ENCODE measurements around the gene HEPN1. TPM values are rescaled to one million over a fixed set of nuclear protein-coding genes. Genes with fewer than 3 reads are reported as not detected.
A peak's percentile ranks its signal among the peaks of the same experiment; 100 is the strongest.

HEPN1 gene
- polyA plus RNA-seq, 1 donor from 2014 or later: not detected

DNA sequence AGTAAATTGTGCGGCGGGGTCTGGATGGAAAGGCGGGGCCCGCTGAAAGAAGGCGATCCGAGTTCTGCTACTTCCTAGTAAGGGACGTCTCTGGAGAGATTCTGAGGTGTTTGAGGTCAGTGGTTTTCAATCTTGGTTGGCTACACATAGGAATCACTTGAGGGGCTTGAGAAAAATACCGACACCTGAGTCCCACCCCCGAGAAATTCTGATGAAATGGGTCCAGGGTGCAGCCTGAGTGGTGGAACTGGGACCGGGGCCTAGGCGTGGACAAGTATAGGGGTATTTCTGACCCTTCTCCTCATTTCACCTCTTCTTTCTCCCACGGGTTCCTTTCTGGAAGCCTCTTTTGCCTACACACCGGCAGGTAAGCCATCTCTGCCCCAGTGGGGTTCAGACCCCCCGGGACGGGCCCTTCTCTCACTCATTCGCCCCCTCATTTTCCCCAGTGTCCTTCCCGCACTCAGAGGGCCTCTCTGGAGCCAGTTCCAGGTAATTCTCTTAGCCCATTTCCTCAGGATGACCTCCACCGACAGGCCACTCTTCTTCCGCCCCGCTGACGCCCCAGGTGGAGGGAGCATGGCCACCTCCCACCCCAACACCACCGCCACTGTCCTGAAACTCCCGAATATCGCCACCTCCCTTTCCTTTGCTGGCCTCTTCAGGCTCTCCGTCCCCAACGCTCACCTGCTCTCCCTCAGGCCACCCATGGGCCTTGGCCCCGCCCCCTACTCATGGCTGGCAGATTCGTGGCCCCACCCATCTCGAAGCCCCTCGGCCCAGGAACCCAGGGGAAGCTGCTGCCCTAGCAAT, 42.0 kb upstream of the HEPN1 start:
- H3K27ac ChIP-seq (ENCODE audit: low read length): peak overlapping the region; percentile 81
- peak overlapping the region; percentile 85 for H3K9ac ChIP-seq (ENCODE audit: low read length)
- peak overlapping the region; percentile 81 for H3K4me3 ChIP-seq (ENCODE audit: low read length)
- no peaks in the 10 kb centered on the region for H3K9me2 ChIP-seq (ENCODE audit: insufficient read depth, low read length)
- no peaks in the 10 kb centered on the region for H3K9me3 ChIP-seq (ENCODE audit: low read length)
- no peaks in the 10 kb centered on the region for H3K79me2 ChIP-seq (replicated peaks; ENCODE audit: insufficient read depth, low read length)
- H3F3A ChIP-seq (ENCODE audit: insufficient read depth, low read length, poor library complexity, severe bottlenecking): no peaks in the 10 kb centered on the region
- no peak for TF ChIP-seq EP300 (conservative IDR thresholded peaks at IDR 0.05; ENCODE audit: poor library complexity, severe bottlenecking)
- peaks cover 12% of the 10 kb centered on the region for H3K27me3 ChIP-seq (ENCODE audit: insufficient read depth, low read depth, low read length)
- peak overlapping the region; percentile 83 for H2AFZ ChIP-seq (ENCODE audit: low read depth, low read length)
- no peaks in the 10 kb centered on the region for H3K36me3 ChIP-seq (ENCODE audit: insufficient read depth, low read length)
- H4K20me1 ChIP-seq (ENCODE audit: insufficient read depth): no peaks in the 10 kb centered on the region
- H3K4me2 ChIP-seq (ENCODE audit: low read length): no peak overlapping the region

DNA sequence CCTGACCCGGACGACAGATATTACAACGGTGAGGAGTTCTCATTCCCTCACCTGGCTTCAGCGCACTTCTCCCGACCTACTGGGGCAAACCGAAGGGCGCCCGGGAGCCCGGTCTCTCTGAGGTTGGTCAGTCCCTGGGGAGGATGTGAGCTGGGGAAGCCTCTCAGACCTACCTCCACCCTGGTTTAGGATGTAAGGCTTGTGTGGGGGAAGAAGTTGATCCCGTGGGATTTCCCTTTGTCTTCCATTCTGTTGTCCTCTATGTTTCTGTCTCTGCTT, 41.5 kb upstream of the HEPN1 start:
- Histone ChIP-seq H3K4me2 (ENCODE audit: low read length) (no peak overlapping the region), H2AFZ (ENCODE audit: low read depth, low read length) (no peak overlapping the region), H3K4me3 (ENCODE audit: low read length) (no peak overlapping the region), H3K9ac (ENCODE audit: low read length) (no peak overlapping the region), H3K27ac (ENCODE audit: low read length) (no peak overlapping the region), H3K79me2 (replicated peaks; ENCODE audit: insufficient read depth, low read length) (no peaks in the 10 kb centered on the region), H3F3A (ENCODE audit: insufficient read depth, low read length, poor library complexity, severe bottlenecking) (no peaks in the 10 kb centered on the region), H3K36me3 (ENCODE audit: insufficient read depth, low read length) (no peaks in the 10 kb centered on the region), H3K27me3 (ENCODE audit: insufficient read depth, low read depth, low read length) (peaks cover 7% of the 10 kb centered on the region), H3K9me3 (ENCODE audit: low read length) (no peaks in the 10 kb centered on the region), H4K20me1 (ENCODE audit: insufficient read depth) (no peaks in the 10 kb centered on the region), H3K9me2 (ENCODE audit: insufficient read depth, low read length) (no peaks in the 10 kb centered on the region)
- no peak for TF ChIP-seq SMC3 (conservative IDR thresholded peaks at IDR 0.05; ENCODE audit: poor library complexity)

GRCh38 chr11:124877910-124878758, 40.9 kb upstream of the HEPN1 start:
- no peak for TF ChIP-seq SMC3 (conservative IDR thresholded peaks at IDR 0.05; ENCODE audit: poor library complexity)
- TF ChIP-seq RAD21 (conservative IDR thresholded peaks at IDR 0.05): no peak
- no peak for TF ChIP-seq TAF1 (IDR thresholded peaks at IDR 0.05; ENCODE audit: low read depth)
- TF ChIP-seq EP300 (conservative IDR thresholded peaks at IDR 0.05; ENCODE audit: poor library complexity, severe bottlenecking): no peak
- TF ChIP-seq EZH2 (IDR thresholded peaks at IDR 0.05; ENCODE audit: borderline replicate concordance, insufficient read depth, low read length, poor library complexity, severe bottlenecking): no peak
- no peak for TF ChIP-seq MXI1 (conservative IDR thresholded peaks at IDR 0.05; ENCODE audit: poor library complexity, severe bottlenecking)
- TF ChIP-seq POLR2AphosphoS5 (IDR thresholded peaks at IDR 0.05): no peak
- TF ChIP-seq, protein P1, sequence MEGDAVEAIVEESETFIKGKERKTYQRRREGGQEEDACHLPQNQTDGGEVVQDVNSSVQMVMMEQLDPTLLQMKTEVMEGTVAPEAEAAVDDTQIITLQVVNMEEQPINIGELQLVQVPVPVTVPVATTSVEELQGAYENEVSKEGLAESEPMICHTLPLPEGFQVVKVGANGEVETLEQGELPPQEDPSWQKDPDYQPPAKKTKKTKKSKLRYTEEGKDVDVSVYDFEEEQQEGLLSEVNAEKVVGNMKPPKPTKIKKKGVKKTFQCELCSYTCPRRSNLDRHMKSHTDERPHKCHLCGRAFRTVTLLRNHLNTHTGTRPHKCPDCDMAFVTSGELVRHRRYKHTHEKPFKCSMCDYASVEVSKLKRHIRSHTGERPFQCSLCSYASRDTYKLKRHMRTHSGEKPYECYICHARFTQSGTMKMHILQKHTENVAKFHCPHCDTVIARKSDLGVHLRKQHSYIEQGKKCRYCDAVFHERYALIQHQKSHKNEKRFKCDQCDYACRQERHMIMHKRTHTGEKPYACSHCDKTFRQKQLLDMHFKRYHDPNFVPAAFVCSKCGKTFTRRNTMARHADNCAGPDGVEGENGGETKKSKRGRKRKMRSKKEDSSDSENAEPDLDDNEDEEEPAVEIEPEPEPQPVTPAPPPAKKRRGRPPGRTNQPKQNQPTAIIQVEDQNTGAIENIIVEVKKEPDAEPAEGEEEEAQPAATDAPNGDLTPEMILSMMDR (IDR thresholded peaks at IDR 0.05; ENCODE audit: poor library complexity, severe bottlenecking): no peak
- TF ChIP-seq, protein P2, sequence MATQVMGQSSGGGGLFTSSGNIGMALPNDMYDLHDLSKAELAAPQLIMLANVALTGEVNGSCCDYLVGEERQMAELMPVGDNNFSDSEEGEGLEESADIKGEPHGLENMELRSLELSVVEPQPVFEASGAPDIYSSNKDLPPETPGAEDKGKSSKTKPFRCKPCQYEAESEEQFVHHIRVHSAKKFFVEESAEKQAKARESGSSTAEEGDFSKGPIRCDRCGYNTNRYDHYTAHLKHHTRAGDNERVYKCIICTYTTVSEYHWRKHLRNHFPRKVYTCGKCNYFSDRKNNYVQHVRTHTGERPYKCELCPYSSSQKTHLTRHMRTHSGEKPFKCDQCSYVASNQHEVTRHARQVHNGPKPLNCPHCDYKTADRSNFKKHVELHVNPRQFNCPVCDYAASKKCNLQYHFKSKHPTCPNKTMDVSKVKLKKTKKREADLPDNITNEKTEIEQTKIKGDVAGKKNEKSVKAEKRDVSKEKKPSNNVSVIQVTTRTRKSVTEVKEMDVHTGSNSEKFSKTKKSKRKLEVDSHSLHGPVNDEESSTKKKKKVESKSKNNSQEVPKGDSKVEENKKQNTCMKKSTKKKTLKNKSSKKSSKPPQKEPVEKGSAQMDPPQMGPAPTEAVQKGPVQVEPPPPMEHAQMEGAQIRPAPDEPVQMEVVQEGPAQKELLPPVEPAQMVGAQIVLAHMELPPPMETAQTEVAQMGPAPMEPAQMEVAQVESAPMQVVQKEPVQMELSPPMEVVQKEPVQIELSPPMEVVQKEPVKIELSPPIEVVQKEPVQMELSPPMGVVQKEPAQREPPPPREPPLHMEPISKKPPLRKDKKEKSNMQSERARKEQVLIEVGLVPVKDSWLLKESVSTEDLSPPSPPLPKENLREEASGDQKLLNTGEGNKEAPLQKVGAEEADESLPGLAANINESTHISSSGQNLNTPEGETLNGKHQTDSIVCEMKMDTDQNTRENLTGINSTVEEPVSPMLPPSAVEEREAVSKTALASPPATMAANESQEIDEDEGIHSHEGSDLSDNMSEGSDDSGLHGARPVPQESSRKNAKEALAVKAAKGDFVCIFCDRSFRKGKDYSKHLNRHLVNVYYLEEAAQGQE (IDR thresholded peaks at IDR 0.05; ENCODE audit: borderline replicate concordance): no peak
- Histone ChIP-seq H3K9me3 (ENCODE audit: low read length) (no peaks in the 10 kb centered on the region), H3K36me3 (ENCODE audit: insufficient read depth, low read length) (no peaks in the 10 kb centered on the region), H3K4me2 (ENCODE audit: low read length) (no peak overlapping the region), H3K4me3 (ENCODE audit: low read length) (no peak overlapping the region), H3K9me2 (ENCODE audit: insufficient read depth, low read length) (no peaks in the 10 kb centered on the region), H3K9ac (ENCODE audit: low read length) (no peak overlapping the region), H3K79me2 (replicated peaks; ENCODE audit: insufficient read depth, low read length) (no peaks in the 10 kb centered on the region), H3K27me3 (ENCODE audit: insufficient read depth, low read depth, low read length) (peaks cover 7% of the 10 kb centered on the region), H2AFZ (ENCODE audit: low read depth, low read length) (no peak overlapping the region), H3F3A (ENCODE audit: insufficient read depth, low read length, poor library complexity, severe bottlenecking) (no peaks in the 10 kb centered on the region), H4K20me1 (ENCODE audit: insufficient read depth) (no peaks in the 10 kb centered on the region), H3K27ac (ENCODE audit: low read length) (no peak overlapping the region)
